ENCODE results near the gene FAM174B. TPM values are rescaled to one million over a fixed set of nuclear protein-coding genes. Genes with fewer than 3 reads are reported as not detected.

Gene FAM174B
- total and polyA plus RNA-seq, 2 experiments from 2014 or later = 15.0 to 21.8 TPM

DNA sequence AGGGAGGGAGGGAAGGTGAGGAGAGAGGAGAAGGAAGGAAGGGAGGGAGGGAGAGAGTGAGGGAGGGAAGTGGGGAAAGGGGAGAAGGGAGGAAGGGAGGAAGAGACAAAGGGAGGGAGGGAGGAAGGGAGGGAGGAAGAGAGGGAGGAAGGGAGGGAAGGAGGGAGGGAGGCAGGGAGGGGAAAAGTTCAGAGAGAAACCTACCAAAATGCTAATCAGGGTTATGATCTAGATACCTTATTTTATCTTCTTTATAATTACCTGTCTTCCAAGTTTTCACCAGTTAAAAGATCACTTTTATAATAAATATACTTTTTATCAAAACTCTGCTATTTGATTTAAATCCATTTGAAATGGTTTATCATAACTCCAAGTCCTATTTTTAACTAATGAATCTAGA is 44.4 kb downstream of the FAM174B start (continued):
- TF ChIP-seq, protein P1, sequence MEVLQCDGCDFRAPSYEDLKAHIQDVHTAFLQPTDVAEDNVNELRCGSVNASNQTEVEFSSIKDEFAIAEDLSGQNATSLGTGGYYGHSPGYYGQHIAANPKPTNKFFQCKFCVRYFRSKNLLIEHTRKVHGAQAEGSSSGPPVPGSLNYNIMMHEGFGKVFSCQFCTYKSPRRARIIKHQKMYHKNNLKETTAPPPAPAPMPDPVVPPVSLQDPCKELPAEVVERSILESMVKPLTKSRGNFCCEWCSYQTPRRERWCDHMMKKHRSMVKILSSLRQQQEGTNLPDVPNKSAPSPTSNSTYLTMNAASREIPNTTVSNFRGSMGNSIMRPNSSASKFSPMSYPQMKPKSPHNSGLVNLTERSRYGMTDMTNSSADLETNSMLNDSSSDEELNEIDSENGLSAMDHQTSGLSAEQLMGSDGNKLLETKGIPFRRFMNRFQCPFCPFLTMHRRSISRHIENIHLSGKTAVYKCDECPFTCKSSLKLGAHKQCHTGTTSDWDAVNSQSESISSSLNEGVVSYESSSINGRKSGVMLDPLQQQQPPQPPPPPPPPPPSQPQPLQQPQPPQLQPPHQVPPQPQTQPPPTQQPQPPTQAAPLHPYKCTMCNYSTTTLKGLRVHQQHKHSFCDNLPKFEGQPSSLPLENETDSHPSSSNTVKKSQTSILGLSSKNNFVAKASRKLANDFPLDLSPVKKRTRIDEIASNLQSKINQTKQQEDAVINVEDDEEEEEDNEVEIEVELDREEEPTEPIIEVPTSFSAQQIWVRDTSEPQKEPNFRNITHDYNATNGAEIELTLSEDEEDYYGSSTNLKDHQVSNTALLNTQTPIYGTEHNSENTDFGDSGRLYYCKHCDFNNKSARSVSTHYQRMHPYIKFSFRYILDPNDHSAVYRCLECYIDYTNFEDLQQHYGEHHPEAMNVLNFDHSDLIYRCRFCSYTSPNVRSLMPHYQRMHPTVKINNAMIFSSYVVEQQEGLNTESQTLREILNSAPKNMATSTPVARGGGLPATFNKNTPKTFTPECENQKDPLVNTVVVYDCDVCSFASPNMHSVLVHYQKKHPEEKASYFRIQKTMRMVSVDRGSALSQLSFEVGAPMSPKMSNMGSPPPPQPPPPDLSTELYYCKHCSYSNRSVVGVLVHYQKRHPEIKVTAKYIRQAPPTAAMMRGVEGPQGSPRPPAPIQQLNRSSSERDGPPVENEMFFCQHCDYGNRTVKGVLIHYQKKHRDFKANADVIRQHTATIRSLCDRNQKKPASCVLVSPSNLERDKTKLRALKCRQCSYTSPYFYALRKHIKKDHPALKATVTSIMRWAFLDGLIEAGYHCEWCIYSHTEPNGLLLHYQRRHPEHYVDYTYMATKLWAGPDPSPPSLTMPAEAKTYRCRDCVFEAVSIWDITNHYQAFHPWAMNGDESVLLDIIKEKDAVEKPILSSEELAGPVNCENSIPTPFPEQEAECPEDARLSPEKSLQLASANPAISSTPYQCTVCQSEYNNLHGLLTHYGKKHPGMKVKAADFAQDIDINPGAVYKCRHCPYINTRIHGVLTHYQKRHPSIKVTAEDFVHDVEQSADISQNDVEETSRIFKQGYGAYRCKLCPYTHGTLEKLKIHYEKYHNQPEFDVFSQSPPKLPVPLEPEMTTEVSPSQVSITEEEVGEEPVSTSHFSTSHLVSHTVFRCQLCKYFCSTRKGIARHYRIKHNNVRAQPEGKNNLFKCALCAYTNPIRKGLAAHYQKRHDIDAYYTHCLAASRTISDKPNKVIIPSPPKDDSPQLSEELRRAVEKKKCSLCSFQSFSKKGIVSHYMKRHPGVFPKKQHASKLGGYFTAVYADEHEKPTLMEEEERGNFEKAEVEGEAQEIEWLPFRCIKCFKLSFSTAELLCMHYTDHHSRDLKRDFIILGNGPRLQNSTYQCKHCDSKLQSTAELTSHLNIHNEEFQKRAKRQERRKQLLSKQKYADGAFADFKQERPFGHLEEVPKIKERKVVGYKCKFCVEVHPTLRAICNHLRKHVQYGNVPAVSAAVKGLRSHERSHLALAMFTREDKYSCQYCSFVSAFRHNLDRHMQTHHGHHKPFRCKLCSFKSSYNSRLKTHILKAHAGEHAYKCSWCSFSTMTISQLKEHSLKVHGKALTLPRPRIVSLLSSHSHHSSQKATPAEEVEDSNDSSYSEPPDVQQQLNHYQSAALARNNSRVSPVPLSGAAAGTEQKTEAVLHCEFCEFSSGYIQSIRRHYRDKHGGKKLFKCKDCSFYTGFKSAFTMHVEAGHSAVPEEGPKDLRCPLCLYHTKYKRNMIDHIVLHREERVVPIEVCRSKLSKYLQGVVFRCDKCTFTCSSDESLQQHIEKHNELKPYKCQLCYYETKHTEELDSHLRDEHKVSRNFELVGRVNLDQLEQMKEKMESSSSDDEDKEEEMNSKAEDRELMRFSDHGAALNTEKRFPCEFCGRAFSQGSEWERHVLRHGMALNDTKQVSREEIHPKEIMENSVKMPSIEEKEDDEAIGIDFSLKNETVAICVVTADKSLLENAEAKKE (CRISPR knock-in tag; IDR thresholded peaks at IDR 0.05) = no peak
- TF ChIP-seq, protein P2, sequence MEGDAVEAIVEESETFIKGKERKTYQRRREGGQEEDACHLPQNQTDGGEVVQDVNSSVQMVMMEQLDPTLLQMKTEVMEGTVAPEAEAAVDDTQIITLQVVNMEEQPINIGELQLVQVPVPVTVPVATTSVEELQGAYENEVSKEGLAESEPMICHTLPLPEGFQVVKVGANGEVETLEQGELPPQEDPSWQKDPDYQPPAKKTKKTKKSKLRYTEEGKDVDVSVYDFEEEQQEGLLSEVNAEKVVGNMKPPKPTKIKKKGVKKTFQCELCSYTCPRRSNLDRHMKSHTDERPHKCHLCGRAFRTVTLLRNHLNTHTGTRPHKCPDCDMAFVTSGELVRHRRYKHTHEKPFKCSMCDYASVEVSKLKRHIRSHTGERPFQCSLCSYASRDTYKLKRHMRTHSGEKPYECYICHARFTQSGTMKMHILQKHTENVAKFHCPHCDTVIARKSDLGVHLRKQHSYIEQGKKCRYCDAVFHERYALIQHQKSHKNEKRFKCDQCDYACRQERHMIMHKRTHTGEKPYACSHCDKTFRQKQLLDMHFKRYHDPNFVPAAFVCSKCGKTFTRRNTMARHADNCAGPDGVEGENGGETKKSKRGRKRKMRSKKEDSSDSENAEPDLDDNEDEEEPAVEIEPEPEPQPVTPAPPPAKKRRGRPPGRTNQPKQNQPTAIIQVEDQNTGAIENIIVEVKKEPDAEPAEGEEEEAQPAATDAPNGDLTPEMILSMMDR (conservative IDR thresholded peaks at IDR 0.05; ENCODE audit: low read depth in 2 of 2) = no peak

DNA sequence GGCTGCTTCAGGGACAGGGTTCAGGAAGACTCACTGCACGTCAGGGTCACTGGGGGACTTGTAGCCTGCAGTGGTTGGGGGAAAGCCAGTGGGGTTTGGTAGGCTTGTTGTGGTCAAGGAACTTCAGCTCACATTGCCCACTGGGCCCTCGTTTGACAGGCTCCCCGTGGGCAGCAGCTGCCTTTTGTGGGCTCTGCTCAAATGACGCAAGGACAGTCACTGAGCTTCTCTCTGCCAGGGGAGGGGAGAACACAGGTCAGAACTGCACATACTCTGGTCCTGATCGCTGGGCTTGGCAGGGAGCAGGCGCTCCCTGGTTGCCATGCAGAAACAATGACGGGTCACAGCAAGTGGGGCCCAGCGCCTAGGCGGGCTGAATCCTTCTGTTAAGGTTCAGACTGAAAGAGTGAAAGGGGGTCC is 45.5 kb downstream of the FAM174B start:
- Histone ChIP-seq H3K79me2 (replicated peaks; ENCODE audit: insufficient read depth) (no peaks in the 10 kb centered on the region), H3K27me3 (ENCODE audit: insufficient read depth) (no peaks in the 10 kb centered on the region), H4K20me1 (replicated peaks; ENCODE audit: insufficient read depth) (no peaks in the 10 kb centered on the region), H2AFZ (no peak overlapping the region), H3K9me2 (ENCODE audit: insufficient read depth) (no peaks in the 10 kb centered on the region), H3K4me1 (ENCODE audit: insufficient read depth) (no peaks in the 10 kb centered on the region), H3K4me2 (no peak overlapping the region), H3F3A (replicated peaks; ENCODE audit: low read depth) (no peaks in the 10 kb centered on the region), H3K36me3 (ENCODE audit: insufficient read depth) (peaks cover 4% of the 10 kb centered on the region; the same call in 1 of the 2 replicates), H3K27ac (ENCODE audit: low read depth) (no peak overlapping the region), H3K4me3 (no peak overlapping the region)
- ATAC-seq (peak; percentile 27; the same call in 1 of the 3 replicates), DNase-seq (ENCODE audit: low spot score) (no peak)
- peaks cover 7% of the 10 kb centered on the region for H3K27me3 Mint-ChIP-seq (ENCODE audit: insufficient read depth, low read depth, poor library complexity)
- no peak overlapping the region for H3K27ac Mint-ChIP-seq
- no peaks in the 10 kb centered on the region for H3K4me1 Mint-ChIP-seq
- no peak overlapping the region for H3K4me3 Mint-ChIP-seq
- peaks cover 22% of the 10 kb centered on the region for H3K36me3 Mint-ChIP-seq (ENCODE audit: low read depth)
- peaks cover 20% of the 10 kb centered on the region for H3K9me3 Mint-ChIP-seq
- TF ChIP-seq EZH2 (IDR thresholded peaks at IDR 0.05; ENCODE audit: low read depth, unreplicated experiment) (no peak), JUNB (IDR thresholded peaks at IDR 0.05; ENCODE audit: unreplicated experiment) (no peak), REST (IDR thresholded peaks at IDR 0.05; ENCODE audit: unreplicated experiment) (no peak), STAT1 (IDR thresholded peaks at IDR 0.05; ENCODE audit: unreplicated experiment) (no peak), POLR2AphosphoS5 (IDR thresholded peaks at IDR 0.05; ENCODE audit: low read depth) (no peak), ZNF331 (CRISPR knock-in tag; IDR thresholded peaks at IDR 0.05; ENCODE audit: low read depth) (no peak)

All from GM23338 (cell line).